Right lobe of liver (tissue), 6 donors: Measurements from ENCODE around the gene GTSF1L. TPM values are rescaled to one million over a fixed set of nuclear protein-coding genes. Genes with fewer than 3 reads are reported as not detected.

Experiments
- ATAC-seq, 4 donors: fragments of 200-7000 bp; cut with Tn5 transposase; one replicate each; pipeline ENCODE4 v1.9.1; 2020; ENCODE audit warnings: mild to moderate bottlenecking in 4 of 4, moderate library complexity in 4 of 4
- DNase-seq, 3 donors: peaks; one replicate each; pipeline ENCODE4 v3.0.0-alpha.2; 2020
- H3K27ac ChIP-seq, 3 donors: fragments of 200-600 bp; one replicate each; pipeline ENCODE4 v1.8.0; 2022
- H3K27me3 ChIP-seq, 2 donors: fragments of 200-600 bp; one replicate each; pipeline ENCODE4 v1.8.0; 2022
- H3K36me3 ChIP-seq, 4 donors: fragments of 200-600 bp; sonication (generic) in 1 of 4; one replicate each; pipeline versions ENCODE4 v1.5.1 to v1.8.0; 2017 to 2022; ENCODE audit warnings: control low read depth in 1 of 4
- H3K4me1 ChIP-seq, 4 donors: fragments of 200-600 bp; sonication (generic) in 1 of 4; one replicate each; pipeline versions ENCODE4 v1.5.1 to v1.8.0; 2017 to 2022; ENCODE audit warnings: control low read depth in 1 of 4
- H3K4me3 ChIP-seq, 3 donors: fragments of 200-600 bp; one replicate each; pipeline ENCODE4 v1.8.0; 2022
- H3K9me3 ChIP-seq, 4 donors: fragments of 200-600 bp; sonication (generic) in 1 of 4; one replicate each; pipeline versions ENCODE4 v1.5.1 to v1.8.0; 2017 to 2022; ENCODE audit warnings: control low read depth in 1 of 4
- POLR2A ChIP-seq: fragments of 450-650 bp; IDR thresholded peaks from one replicate; pipeline ENCODE4 v1.6.1; 2017; ENCODE audit warnings: antibody characterized with exemption, mild to moderate bottlenecking
- WGBS: methylation state at CpG from one replicate; pipeline ENCODE4 v1.1.6; 2018; ENCODE audit warnings: low coverage, low lambda C conversion rate; ENCODE audit not compliant: insufficient coverage; ENCODE audit errors: missing lambda C conversion rate; 5-methylcytosine and 5-hydroxymethylcytosine counted together
- intact Hi-C, 2 donors: fragments of 100-400 bp; cut with DNase I; formaldehyde crosslinking; loops; one replicate each; pipeline versions ENCODE4 v1.11.2 to v1.14.1; 2022
- total RNA-seq, 6 experiments: library from RNA; depleted of rRNA in 2 of 6; stranded (reverse); fragments of >200 nt in 2 of 6; fragmentation: NEBNext Ultra II Directional in 3 of 6; extraction: Animal tissue kit (Norgen Biotek cat#: 25700) in 3 of 6; gene quantifications; one replicate each; pipeline versions ENCODE4 v1.1.0 to v1.2.4, GENCODE V29; 2016 to 2023
- TF ChIP-seq, protein P1 (sequence below), 4 donors: fragments of 200-600 bp in 3 of 4; fragments of 450-650 bp in 1 of 4; IDR thresholded peaks; one replicate each; pipeline versions ENCODE4 v1.5.1 to v1.8.0; 2016 to 2022; ENCODE audit warnings: antibody characterized with exemption in 4 of 4, mild to moderate bottlenecking in 2 of 4
- donor health status: DM: no; HTN: yes; CAD: no.
- donor health status: DM: no; HTN: no; CAD: no.
- donor health status: DM: no; HTN: no; CAD: no.
- donor health status: DM: no; HTN: yes; CAD: no.
- donor health status: DM: no; HTN: yes; CAD: no.

GTSF1L gene
- total RNA-seq, 6 experiments from 2014 or later: not detected

DNA sequence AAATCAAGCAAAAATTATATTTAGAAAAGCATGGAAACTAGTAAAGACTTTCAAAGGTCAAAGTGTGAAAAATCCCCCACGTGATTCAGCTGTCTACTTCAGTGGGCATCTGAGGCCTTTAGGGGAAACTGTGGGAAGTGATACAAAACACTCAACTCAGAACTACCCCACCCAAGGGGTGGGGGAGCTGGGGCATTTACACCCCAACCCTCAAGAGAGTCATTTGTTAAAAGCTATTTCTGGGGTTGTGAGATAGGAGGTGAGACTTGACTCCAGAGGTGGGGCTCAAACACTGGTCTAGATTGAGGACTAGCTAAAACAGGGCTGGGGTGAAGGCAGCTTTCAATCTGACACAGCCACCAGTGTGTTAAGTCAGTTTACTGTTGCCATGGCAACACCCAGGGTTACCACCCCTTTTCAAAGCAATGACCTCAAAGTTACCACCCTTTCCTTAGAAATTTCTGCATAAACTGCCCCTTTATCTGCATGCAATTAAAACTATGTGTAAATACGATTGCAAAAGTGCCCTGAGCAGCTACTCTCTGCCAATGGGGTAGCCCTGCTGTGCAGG lies 9.9 kb upstream of the GTSF1L start:
- no peak overlapping the region for H3K4me3 ChIP-seq
- TF ChIP-seq POLR2A: no peak
- TF ChIP-seq, protein P1, sequence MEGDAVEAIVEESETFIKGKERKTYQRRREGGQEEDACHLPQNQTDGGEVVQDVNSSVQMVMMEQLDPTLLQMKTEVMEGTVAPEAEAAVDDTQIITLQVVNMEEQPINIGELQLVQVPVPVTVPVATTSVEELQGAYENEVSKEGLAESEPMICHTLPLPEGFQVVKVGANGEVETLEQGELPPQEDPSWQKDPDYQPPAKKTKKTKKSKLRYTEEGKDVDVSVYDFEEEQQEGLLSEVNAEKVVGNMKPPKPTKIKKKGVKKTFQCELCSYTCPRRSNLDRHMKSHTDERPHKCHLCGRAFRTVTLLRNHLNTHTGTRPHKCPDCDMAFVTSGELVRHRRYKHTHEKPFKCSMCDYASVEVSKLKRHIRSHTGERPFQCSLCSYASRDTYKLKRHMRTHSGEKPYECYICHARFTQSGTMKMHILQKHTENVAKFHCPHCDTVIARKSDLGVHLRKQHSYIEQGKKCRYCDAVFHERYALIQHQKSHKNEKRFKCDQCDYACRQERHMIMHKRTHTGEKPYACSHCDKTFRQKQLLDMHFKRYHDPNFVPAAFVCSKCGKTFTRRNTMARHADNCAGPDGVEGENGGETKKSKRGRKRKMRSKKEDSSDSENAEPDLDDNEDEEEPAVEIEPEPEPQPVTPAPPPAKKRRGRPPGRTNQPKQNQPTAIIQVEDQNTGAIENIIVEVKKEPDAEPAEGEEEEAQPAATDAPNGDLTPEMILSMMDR (IDR thresholded peaks at IDR 0.05): no peak
- H3K9me3 ChIP-seq: no peaks in the 10 kb centered on the region
- no peak overlapping the region for H3K27ac ChIP-seq
- 27% methylated on average over 2 of the region's 2 CpGs for WGBS
- ATAC-seq: no peak
- H3K36me3 ChIP-seq: no peaks in the 10 kb centered on the region
- no peaks in the 10 kb centered on the region for H3K27me3 ChIP-seq
- peaks cover 0 to 11% (median 2%) of the 10 kb centered on the region in 4 donors for H3K4me1 ChIP-seq
- no peak for DNase-seq
- intact Hi-C loops: no loop called here

DNA sequence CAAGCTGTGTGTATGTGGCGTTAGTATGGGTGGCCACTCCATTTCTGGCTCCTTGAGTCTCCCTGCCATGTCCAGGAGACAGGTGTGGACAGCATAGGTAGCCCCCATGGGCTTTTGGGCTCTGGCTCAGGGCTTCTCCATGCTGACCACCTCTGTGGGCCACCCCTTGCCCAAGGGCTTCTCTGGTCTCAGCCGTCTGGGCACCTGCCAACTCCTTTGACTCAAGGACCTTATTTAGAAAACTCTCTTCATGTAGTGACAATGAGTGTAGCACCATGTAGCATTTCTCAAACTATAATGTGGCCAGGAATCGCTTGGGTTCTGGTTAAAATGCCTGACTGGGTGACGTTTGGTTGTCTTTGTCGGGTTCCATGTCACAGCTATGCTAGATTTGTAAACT lies 5.1 kb upstream of the GTSF1L start:
- no peak overlapping the region for H3K27ac ChIP-seq
- no peak for ATAC-seq
- H3K4me3 ChIP-seq: no peak overlapping the region
- DNase-seq: no peak
- WGBS: 57% methylated on average over 2 of the region's 5 CpGs
- intact Hi-C loops: no loop called here
- no peaks in the 10 kb centered on the region for H3K27me3 ChIP-seq
- no peaks in the 10 kb centered on the region for H3K4me1 ChIP-seq
- TF ChIP-seq, protein P1 (IDR thresholded peaks at IDR 0.05): no peak
- TF ChIP-seq POLR2A: no peak
- no peaks in the 10 kb centered on the region for H3K36me3 ChIP-seq
- no peaks in the 10 kb centered on the region for H3K9me3 ChIP-seq

DNA sequence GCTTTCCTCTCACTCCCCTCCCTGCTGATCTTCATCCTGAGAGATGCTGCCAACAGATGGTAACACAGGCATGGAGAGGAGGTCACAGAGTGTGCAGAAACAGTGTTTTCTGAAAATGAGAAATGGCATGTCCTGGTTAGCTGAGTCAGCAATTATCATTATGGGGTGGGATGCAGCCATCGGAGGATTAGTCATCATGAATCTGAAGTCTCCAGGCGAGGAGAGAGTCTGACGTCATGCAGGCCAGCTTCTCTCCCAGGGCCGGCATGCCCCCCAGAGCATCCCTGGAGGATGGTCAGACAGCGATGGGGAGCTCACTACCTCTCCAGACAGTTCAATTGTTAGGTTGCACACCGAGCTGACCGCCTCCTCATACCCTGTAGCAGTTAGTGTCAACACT lies 4.7 kb upstream of the GTSF1L start:
- ATAC-seq (no peak), DNase-seq (no peak)
- no peak overlapping the region for H3K4me3 ChIP-seq
- H3K27me3 ChIP-seq: no peaks in the 10 kb centered on the region
- no peaks in the 10 kb centered on the region for H3K4me1 ChIP-seq
- TF ChIP-seq, protein P1 (IDR thresholded peaks at IDR 0.05): no peak
- TF ChIP-seq POLR2A: no peak
- intact Hi-C loops: no loop called here
- H3K36me3 ChIP-seq: no peaks in the 10 kb centered on the region
- H3K27ac ChIP-seq: no peak overlapping the region
- H3K9me3 ChIP-seq: no peaks in the 10 kb centered on the region
- no CpG with 5 or more reads among the region's 7 CpGs for WGBS

DNA sequence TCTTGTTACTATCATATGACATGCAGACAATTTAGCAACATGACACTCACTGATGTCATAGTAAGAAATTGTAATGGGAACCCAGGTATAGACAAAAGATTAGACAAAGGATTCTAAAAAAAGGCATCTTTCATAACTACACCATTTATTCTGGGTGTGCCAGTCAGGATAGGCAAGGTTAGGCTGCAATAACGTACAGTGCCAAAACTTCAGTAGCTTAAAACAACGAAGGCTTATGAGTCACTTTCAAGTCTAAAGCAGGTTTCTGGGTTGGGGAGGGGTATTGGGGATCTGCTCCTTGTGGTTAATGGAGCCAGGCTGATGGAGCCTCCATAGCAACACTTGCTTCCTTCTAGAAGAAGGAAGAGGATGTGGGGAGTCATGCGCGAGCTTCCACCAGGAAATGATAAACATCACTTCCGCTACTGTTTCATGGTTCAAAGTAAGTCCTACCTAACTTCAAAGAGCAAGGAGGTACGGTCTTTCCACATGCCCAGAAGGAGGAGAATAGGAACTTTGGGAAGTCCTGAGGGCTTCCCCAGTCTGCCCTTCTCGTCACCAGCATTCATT lies 2.0 kb upstream of the GTSF1L start:
- DNase-seq: no peak
- no peak for ATAC-seq
- H3K9me3 ChIP-seq: no peaks in the 10 kb centered on the region
- WGBS: 75% methylated on average over 3 of the region's 7 CpGs
- H3K4me1 ChIP-seq: peaks cover 0 to 16% (median 5%) of the 10 kb centered on the region in 4 donors
- no peaks in the 10 kb centered on the region for H3K27me3 ChIP-seq
- intact Hi-C loops: no loop called here
- H3K36me3 ChIP-seq: no peaks in the 10 kb centered on the region
- H3K27ac ChIP-seq: no peak overlapping the region
- no peak for TF ChIP-seq POLR2A
- TF ChIP-seq, protein P1 (IDR thresholded peaks at IDR 0.05): no peak
- H3K4me3 ChIP-seq: no peak overlapping the region
